IPS-18c (cell line): ENCODE measurements around the gene PIK3C2G.

Source experiments
- H3K4me3 ChIP-seq: 2 replicates; pipeline ENCODE4 v1.7.0; 2013; ENCODE audit warnings: low read depth, mild to moderate bottlenecking, low read length, moderate library complexity; ENCODE audit not compliant: insufficient read depth
- H3K9me3 ChIP-seq: one replicate; pipeline ENCODE4 v1.6.1; 2013; ENCODE audit warnings: mild to moderate bottlenecking, low read length, moderate library complexity; ENCODE audit not compliant: control insufficient read depth, insufficient read depth

Gene PIK3C2G

GRCh38 chr12:18549598-18549997 is 288.3 kb downstream of the PIK3C2G start:
- no peak overlapping the region for H3K4me3 ChIP-seq

GRCh38 chr12:18551106-18551505 is 289.8 kb downstream of the PIK3C2G start:
- Histone ChIP-seq H3K9me3 (no peaks in the 10 kb centered on the region), H3K4me3 (no peak overlapping the region)

More at GRCh38 chr12:18549598-18549997, 288.3 kb downstream of the PIK3C2G start:
- no peaks in the 10 kb centered on the region for H3K9me3 ChIP-seq

- Histone ChIP-seq H3K9me3 (no peaks in the 10 kb centered on the region), H3K4me3 (no peak overlapping the region)
These were observed 290.4 kb downstream of the PIK3C2G start for GRCh38 chr12:18551701-18552100.

GRCh38 chr12:18552829-18553228 is 291.5 kb downstream of the PIK3C2G start:
- H3K9me3 ChIP-seq, result no peaks in the 10 kb centered on the region

GRCh38 chr12:18556161-18556560 is 294.8 kb downstream of the PIK3C2G start:
- H3K9me3 ChIP-seq, result no peaks in the 10 kb centered on the region
- H3K4me3 ChIP-seq, result no peak overlapping the region

More at GRCh38 chr12:18552829-18553228, 291.5 kb downstream of the PIK3C2G start:
- H3K4me3 ChIP-seq, result no peak overlapping the region

- H3K9me3 ChIP-seq, result no peaks in the 10 kb centered on the region
- H3K4me3 ChIP-seq, result no peak overlapping the region
These were observed 297.9 kb downstream of the PIK3C2G start for GRCh38 chr12:18559242-18559641.

GRCh38 chr12:18562531-18562930 is 301.2 kb downstream of the PIK3C2G start:
- no peaks in the 10 kb centered on the region for H3K9me3 ChIP-seq

GRCh38 chr12:18564306-18564705 is 303.0 kb downstream of the PIK3C2G start:
- H3K4me3 ChIP-seq, result no peak overlapping the region
- no peaks in the 10 kb centered on the region for H3K9me3 ChIP-seq

More at GRCh38 chr12:18562531-18562930, 301.2 kb downstream of the PIK3C2G start:
- H3K4me3 ChIP-seq, result no peak overlapping the region

- Histone ChIP-seq H3K4me3 (no peak overlapping the region), H3K9me3 (no peaks in the 10 kb centered on the region)
These were observed 306.5 kb downstream of the PIK3C2G start for GRCh38 chr12:18567787-18568186.

- no peaks in the 10 kb centered on the region for H3K9me3 ChIP-seq
- H3K4me3 ChIP-seq, result no peak overlapping the region
These were observed 309.2 kb downstream of the PIK3C2G start for GRCh38 chr12:18570543-18570942.

- Histone ChIP-seq H3K9me3 (no peaks in the 10 kb centered on the region), H3K4me3 (no peak overlapping the region)
These were observed 314.8 kb downstream of the PIK3C2G start for GRCh38 chr12:18576104-18576626.

GRCh38 chr12:18576648-18577047 is 315.3 kb downstream of the PIK3C2G start:
- H3K9me3 ChIP-seq, result no peaks in the 10 kb centered on the region
- no peak overlapping the region for H3K4me3 ChIP-seq

GRCh38 chr12:18578191-18578590 is 316.9 kb downstream of the PIK3C2G start:
- Histone ChIP-seq H3K4me3 (no peak overlapping the region), H3K9me3 (no peaks in the 10 kb centered on the region)

- no peak overlapping the region for H3K4me3 ChIP-seq
- H3K9me3 ChIP-seq, result no peaks in the 10 kb centered on the region
These were observed 319.0 kb downstream of the PIK3C2G start for GRCh38 chr12:18580291-18580690.

GRCh38 chr12:18580706-18581105 is 319.4 kb downstream of the PIK3C2G start:
- no peaks in the 10 kb centered on the region for H3K9me3 ChIP-seq
- no peak overlapping the region for H3K4me3 ChIP-seq

- no peak overlapping the region for H3K4me3 ChIP-seq
- H3K9me3 ChIP-seq, result no peaks in the 10 kb centered on the region
These were observed 320.1 kb downstream of the PIK3C2G start for GRCh38 chr12:18581232-18581962.

GRCh38 chr12:18583655-18584054 is 322.3 kb downstream of the PIK3C2G start:
- no peaks in the 10 kb centered on the region for H3K9me3 ChIP-seq
- no peak overlapping the region for H3K4me3 ChIP-seq

GRCh38 chr12:18586581-18586980 is 325.3 kb downstream of the PIK3C2G start:
- Histone ChIP-seq H3K4me3 (no peak overlapping the region), H3K9me3 (no peaks in the 10 kb centered on the region)

- Histone ChIP-seq H3K9me3 (no peaks in the 10 kb centered on the region), H3K4me3 (no peak overlapping the region)
These were observed 328.0 kb downstream of the PIK3C2G start for GRCh38 chr12:18589316-18589715.
